Fibroblast of lung (primary cell): ENCODE data around the gene TSPYL1. TPM values are rescaled to one million over a fixed set of nuclear protein-coding genes. Genes with fewer than 3 reads are reported as not detected.

Source experiments
- DNase-seq, 2 donors: peaks; one replicate each; pipeline versions ENCODE4 v3.0.0 to v3.0.0-alpha.2; 2010; ENCODE audit warnings: low read depth in 2 of 2
- H2AFZ ChIP-seq: 2 replicates; pipeline ENCODE4 v1.5.1; 2012; ENCODE audit warnings: low read length, control low read depth, inconsistent platforms
- H3K27ac ChIP-seq: 2 replicates; pipeline ENCODE4 v1.5.1; 2011; ENCODE audit warnings: low read length, control low read depth; ENCODE audit not compliant: insufficient read depth
- H3K27me3 ChIP-seq: 2 replicates; pipeline ENCODE4 v1.5.1; 2011; ENCODE audit warnings: mild to moderate bottlenecking, low read length; ENCODE audit not compliant: control insufficient read depth, insufficient read depth
- H3K36me3 ChIP-seq: 2 replicates; pipeline ENCODE4 v1.5.1; 2011; ENCODE audit warnings: low read length; ENCODE audit not compliant: control insufficient read depth, insufficient read depth
- H3K4me1 ChIP-seq: 2 replicates; pipeline ENCODE4 v1.5.1; 2011; ENCODE audit warnings: low read length; ENCODE audit not compliant: control insufficient read depth, insufficient read depth; ENCODE audit errors: extremely low read depth
- H3K4me2 ChIP-seq: 2 replicates; pipeline ENCODE4 v1.5.1; 2011; ENCODE audit warnings: low read length, control low read depth; ENCODE audit not compliant: insufficient read depth; ENCODE audit errors: extremely low read depth
- H3K4me3 ChIP-seq, 4 experiments: fragments of 200-600 bp in 1 of 4; sonication (generic) in 1 of 4; replicated peaks in 1 of 4; 2 replicates each; pipeline ENCODE4 v1.5.1; 2011 to 2016; ENCODE audit warnings: low read length in 4 of 4, low read depth in 3 of 4, mild to moderate bottlenecking in 3 of 4, control low read depth in 2 of 4, inconsistent platforms in 1 of 4, mixed read lengths in 1 of 4; ENCODE audit not compliant: insufficient read depth in 1 of 4; ENCODE audit errors: control extremely low read depth in 1 of 4
- H3K79me2 ChIP-seq: 2 replicates; pipeline ENCODE4 v1.5.1; 2012; ENCODE audit warnings: mild to moderate bottlenecking, low read length, inconsistent platforms; ENCODE audit not compliant: control insufficient read depth, insufficient read depth
- H3K9ac ChIP-seq: 2 replicates; pipeline ENCODE4 v1.5.1; 2011; ENCODE audit warnings: mild to moderate bottlenecking, low read length, control low read depth; ENCODE audit not compliant: insufficient read depth
- H3K9me3 ChIP-seq: 2 replicates; pipeline ENCODE4 v1.5.1; 2012; ENCODE audit warnings: low read depth, low read length; ENCODE audit not compliant: control insufficient read depth, insufficient read depth
- H4K20me1 ChIP-seq: 2 replicates; pipeline ENCODE4 v1.5.1; 2011; ENCODE audit warnings: low read length; ENCODE audit not compliant: control insufficient read depth, insufficient read depth; ENCODE audit errors: extremely low read depth
- EZH2 ChIP-seq: IDR thresholded peaks from 2 replicates; pipeline ENCODE4 v1.5.1; 2012; ENCODE audit warnings: low read length, control low read depth, mild to moderate bottlenecking; ENCODE audit errors: missing control alignments
- polyA plus RNA-seq, 2 donors: library from polyadenylated mRNA; depleted of rRNA in 1 of 2; stranded (reverse) in 1 of 2; unstranded in 1 of 2; fragments of >200 nt; gene quantifications; 2 replicates each; pipeline ENCODE4 v1.2.1, GENCODE V29; 2011 to 2012; ENCODE audit warnings: missing spikeins in 1 of 2
- total RNA-seq: library from RNA; depleted of rRNA; stranded (reverse); fragments of >200 nt; gene quantifications from 2 replicates; pipeline ENCODE4 v1.2.1, GENCODE V29; 2014
- TF ChIP-seq, protein P1 (sequence below), 2 donors: IDR thresholded peaks in 1 of 2; conservative IDR thresholded peaks in 1 of 2; 1 replicate in 1 of 2; 2 replicates in 1 of 2; pipeline ENCODE4 v1.5.1; 2011 to 2012; ENCODE audit warnings: low read length in 2 of 2, control low read depth in 1 of 2, inconsistent platforms in 1 of 2, low read depth in 1 of 2, mild to moderate bottlenecking in 1 of 2

TSPYL1 gene
- total and polyA plus RNA-seq, 2 donors (not counting 1 experiment from before 2014, with no cell fraction given): 82.0 to 93.0 TPM

GRCh38 chr6:116255246-116255800, 24.4 kb downstream of the TSPYL1 start:
- no peaks in the 10 kb centered on the region for H4K20me1 ChIP-seq
- peaks cover 2% of the 10 kb centered on the region for H3K36me3 ChIP-seq
- H3K9me3 ChIP-seq: no peaks in the 10 kb centered on the region
- peak overlapping the region in 3 of 4 experiments; percentile 96 to 99 (median 99) for H3K4me3 ChIP-seq
- no peaks in the 10 kb centered on the region for H3K27me3 ChIP-seq
- H2AFZ ChIP-seq: no peak overlapping the region
- H3K79me2 ChIP-seq: peaks cover 38% of the 10 kb centered on the region
- H3K27ac ChIP-seq: no peak overlapping the region
- H3K4me2 ChIP-seq: peak overlapping the region; percentile 96
- peaks cover 5% of the 10 kb centered on the region for H3K4me1 ChIP-seq
- H3K9ac ChIP-seq: no peak overlapping the region
- TF ChIP-seq, protein P1, sequence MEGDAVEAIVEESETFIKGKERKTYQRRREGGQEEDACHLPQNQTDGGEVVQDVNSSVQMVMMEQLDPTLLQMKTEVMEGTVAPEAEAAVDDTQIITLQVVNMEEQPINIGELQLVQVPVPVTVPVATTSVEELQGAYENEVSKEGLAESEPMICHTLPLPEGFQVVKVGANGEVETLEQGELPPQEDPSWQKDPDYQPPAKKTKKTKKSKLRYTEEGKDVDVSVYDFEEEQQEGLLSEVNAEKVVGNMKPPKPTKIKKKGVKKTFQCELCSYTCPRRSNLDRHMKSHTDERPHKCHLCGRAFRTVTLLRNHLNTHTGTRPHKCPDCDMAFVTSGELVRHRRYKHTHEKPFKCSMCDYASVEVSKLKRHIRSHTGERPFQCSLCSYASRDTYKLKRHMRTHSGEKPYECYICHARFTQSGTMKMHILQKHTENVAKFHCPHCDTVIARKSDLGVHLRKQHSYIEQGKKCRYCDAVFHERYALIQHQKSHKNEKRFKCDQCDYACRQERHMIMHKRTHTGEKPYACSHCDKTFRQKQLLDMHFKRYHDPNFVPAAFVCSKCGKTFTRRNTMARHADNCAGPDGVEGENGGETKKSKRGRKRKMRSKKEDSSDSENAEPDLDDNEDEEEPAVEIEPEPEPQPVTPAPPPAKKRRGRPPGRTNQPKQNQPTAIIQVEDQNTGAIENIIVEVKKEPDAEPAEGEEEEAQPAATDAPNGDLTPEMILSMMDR (conservative IDR thresholded peaks at IDR 0.05 in 1 of 2, IDR thresholded peaks at IDR 0.05 in 1 of 2; ENCODE audit: low read depth in 1 of 2, low read length in 2 of 2): no peak
- no peak for TF ChIP-seq EZH2
- peak; percentile 20 to 29 for DNase-seq

- H3K27ac ChIP-seq: peak overlapping the region; percentile 97
- H3K9me3 ChIP-seq: no peaks in the 10 kb centered on the region
- peaks cover 2% of the 10 kb centered on the region for H3K36me3 ChIP-seq
- no peak for DNase-seq
- peak overlapping the region; percentile 96 for H3K4me2 ChIP-seq
- H3K4me3 ChIP-seq: peak overlapping the region; percentile 96 to 99 (median 99)
- no peaks in the 10 kb centered on the region for H4K20me1 ChIP-seq
- H2AFZ ChIP-seq: peak overlapping the region; percentile 87
- peaks cover 7% of the 10 kb centered on the region for H3K4me1 ChIP-seq
- H3K79me2 ChIP-seq: peaks cover 46% of the 10 kb centered on the region
- H3K27me3 ChIP-seq: no peaks in the 10 kb centered on the region
- TF ChIP-seq, protein P1 (conservative IDR thresholded peaks at IDR 0.05 in 1 of 2, IDR thresholded peaks at IDR 0.05 in 1 of 2; ENCODE audit: low read depth in 1 of 2, low read length in 2 of 2): no peak
- no peak for TF ChIP-seq EZH2
- peak overlapping the region; percentile 96 for H3K9ac ChIP-seq
Observed at GRCh38 chr6:116254297-116255056, 25.3 kb downstream of the TSPYL1 start.

- no peaks in the 10 kb centered on the region for H4K20me1 ChIP-seq
- peak; percentile 96 to 98 for DNase-seq
- peak within 1 kb of the TSS; percentile 96 for H3K4me2 ChIP-seq
- peaks cover 2% of the 10 kb centered on the region for H3K36me3 ChIP-seq
- peaks cover 49% of the 10 kb centered on the region for H3K79me2 ChIP-seq
- peak within 1 kb of the TSS; percentile 96 for H3K9ac ChIP-seq
- H3K9me3 ChIP-seq: no peaks in the 10 kb centered on the region
- H3K27ac ChIP-seq: peak within 1 kb of the TSS; percentile 97
- H2AFZ ChIP-seq: peak within 1 kb of the TSS; percentile 87
- peak within 1 kb of the TSS; percentile 96 to 99 (median 99) for H3K4me3 ChIP-seq
- H3K4me1 ChIP-seq: peaks cover 7% of the 10 kb centered on the region
- TF ChIP-seq, protein P1 (conservative IDR thresholded peaks at IDR 0.05 in 1 of 2, IDR thresholded peaks at IDR 0.05 in 1 of 2; ENCODE audit: low read depth in 1 of 2, low read length in 2 of 2): no peak
- no peak for TF ChIP-seq EZH2
- no peaks in the 10 kb centered on the region for H3K27me3 ChIP-seq
Observed at GRCh38 chr6:116253505-116254296, 26.0 kb downstream of the TSPYL1 start, which contains the start of gene TSPYL4. TSS of gene TSPYL4 (minus strand) at chr6:116254075. CDS start at chr6:116254008, 67 bp downstream.
